A549 (cell line): Measurements from ENCODE around the gene CALN1. TPM values are rescaled to one million over a fixed set of nuclear protein-coding genes. Genes with fewer than 3 reads are reported as not detected.

ENCODE experiments used
- ATAC-seq, 2 experiments: fragments of 200-7000 bp in 1 of 2; fragments of >200 bp in 1 of 2; cut with Nextera tagmentation in 1 of 2; cut with Tn5 transposase in 1 of 2; 3 replicates each; pipeline versions ENCODE4 v1.8.0 to v1.9.1; 2018 to 2020; ENCODE audit warnings: mild to moderate bottlenecking in 1 of 2, moderate library complexity in 1 of 2
- CTCF ChIA-PET: fragments of 300-600 bp; sonication (Branson Sonifier 250); formaldehyde crosslinking; extraction: SDS; loops from one replicate; lab custom pipeline; 2021; ENCODE audit warnings: antibody characterized with exemption, inconsistent platforms; lab: Yijun Ruan, JAX
- POLR2A ChIA-PET: fragments of 350-600 bp; formaldehyde crosslinking; extraction: SDS; loops from one replicate; lab custom pipeline; 2021; ENCODE audit warnings: antibody characterized with exemption, inconsistent platforms; lab: Yijun Ruan, JAX
- DNase-seq, 2 experiments: peaks; one replicate each; pipeline versions ENCODE4 v3.0.0 to v3.0.0-alpha.2; 2011 to 2016; ENCODE audit warnings: low read depth in 1 of 2, low spot score in 1 of 2
- FAIRE-seq: peaks from 2 replicates; lab custom pipeline; 2011; peaks lifted over from hg19 to GRCh38; lab: Jason Lieb, UNC
- H3K27ac ChIP-seq, 2 experiments: fragments of >200 bp; sonication (Bioruptor Twin); formaldehyde crosslinking; 3 replicates each; pipeline ENCODE4 v1.5.1; 2016 to 2017
- H3K4me1 ChIP-seq: fragments of >200 bp; sonication (Bioruptor Twin); formaldehyde crosslinking; 3 replicates; pipeline ENCODE4 v1.6.1; 2016
- H3K4me2 ChIP-seq: fragments of >200 bp; sonication (Bioruptor Twin); formaldehyde crosslinking; 3 replicates; pipeline ENCODE4 v1.6.1; 2016
- H3K4me3 ChIP-seq: fragments of >200 bp; sonication (Bioruptor Twin); formaldehyde crosslinking; 3 replicates; pipeline ENCODE4 v1.5.1; 2016
- H3K9me3 ChIP-seq: fragments of >200 bp; sonication (Bioruptor Twin); formaldehyde crosslinking; 3 replicates; pipeline ENCODE4 v1.6.1; 2016
- BHLHE40 ChIP-seq: IDR thresholded peaks from 2 replicates; pipeline ENCODE4 v1.6.1; 2012; ENCODE audit warnings: low read depth, low read length, inconsistent platforms
- CHD4 ChIP-seq: fragments of 200-600 bp; sonication (generic); IDR thresholded peaks from 2 replicates; pipeline ENCODE4 v1.6.1; 2016; ENCODE audit warnings: antibody characterized with exemption, mild to moderate bottlenecking, borderline replicate concordance
- EHMT2 ChIP-seq: fragments of 200-600 bp; sonication (generic); IDR thresholded peaks from 2 replicates; pipeline ENCODE4 v1.6.1; 2016; ENCODE audit warnings: antibody characterized with exemption, low read depth, mild to moderate bottlenecking, moderate library complexity
- ELK1 ChIP-seq: fragments of 150-350 bp; IDR thresholded peaks from 2 replicates; pipeline ENCODE4 v1.6.1; 2014; ENCODE audit warnings: low read depth, mild to moderate bottlenecking, low read length
- EP300 ChIP-seq, 2 experiments: fragments of >200 bp; sonication (Bioruptor Twin); formaldehyde crosslinking; IDR thresholded peaks; 2 replicates in 1 of 2; 3 replicates in 1 of 2; pipeline ENCODE4 v1.6.1; 2016 to 2017
- ESRRA ChIP-seq: fragments of 150-350 bp; IDR thresholded peaks from 2 replicates; pipeline ENCODE4 v1.6.1; 2014; ENCODE audit warnings: mild to moderate bottlenecking, low read length, borderline replicate concordance
- FOSB ChIP-seq: fragments of 250-450 bp; sonication (Bioruptor Pico); IDR thresholded peaks from 2 replicates; pipeline ENCODE4 v1.5.0; 2020; ENCODE audit warnings: mild to moderate bottlenecking, moderate library complexity
- FOXS1 ChIP-seq: fragments of 250-450 bp; sonication (Bioruptor Pico); IDR thresholded peaks from 2 replicates; pipeline ENCODE4 v1.5.0; 2020; ENCODE audit warnings: mild to moderate bottlenecking, moderate library complexity
- HEYL ChIP-seq: fragments of 250-450 bp; sonication (Bioruptor Pico); IDR thresholded peaks from 2 replicates; pipeline ENCODE4 v1.8.0; 2021; ENCODE audit warnings: mild to moderate bottlenecking, moderate library complexity
- JUNB ChIP-seq: fragments of >200 bp; sonication (Bioruptor Twin); formaldehyde crosslinking; IDR thresholded peaks from 2 replicates; pipeline ENCODE4 v1.6.1; 2016
- MAFK ChIP-seq: fragments of 450-650 bp; IDR thresholded peaks from 2 replicates; pipeline ENCODE4 v1.6.1; 2014; ENCODE audit not compliant: partially characterized antibody
- MAZ ChIP-seq: fragments of 150-350 bp; IDR thresholded peaks from 2 replicates; pipeline ENCODE4 v1.6.1; 2014; ENCODE audit warnings: antibody characterized with exemption, low read depth, low read length, borderline replicate concordance
- NPAS2 ChIP-seq: fragments of 250-450 bp; sonication (Bioruptor Pico); IDR thresholded peaks from 2 replicates; pipeline ENCODE4 v1.8.0; 2022; ENCODE audit warnings: mild to moderate bottlenecking, moderate library complexity, borderline replicate concordance
- NR3C1 ChIP-seq: fragments of >200 bp; sonication (Bioruptor Twin); formaldehyde crosslinking; IDR thresholded peaks from 3 replicates; pipeline ENCODE4 v1.6.1; 2017
- PBX3 ChIP-seq: IDR thresholded peaks from 2 replicates; pipeline ENCODE4 v1.6.1; 2012
- PHF8 ChIP-seq: fragments of 200-600 bp; sonication (generic); IDR thresholded peaks from 2 replicates; pipeline ENCODE4 v1.6.1; 2016; ENCODE audit warnings: low read depth, mild to moderate bottlenecking, antibody characterized with exemption, moderate library complexity, borderline replicate concordance
- RAD21 ChIP-seq, 2 experiments: fragments of >200 bp in 1 of 2; sonication (Bioruptor Twin) in 1 of 2; formaldehyde crosslinking in 1 of 2; IDR thresholded peaks in 1 of 2; conservative IDR thresholded peaks in 1 of 2; 2 replicates in 1 of 2; 3 replicates in 1 of 2; pipeline ENCODE4 v1.6.1; 2012 to 2018; ENCODE audit warnings: inconsistent platforms in 1 of 2
- RARB ChIP-seq: fragments of 250-450 bp; sonication (Bioruptor Pico); IDR thresholded peaks from 2 replicates; pipeline ENCODE4 v1.8.0; 2021; ENCODE audit warnings: mild to moderate bottlenecking, moderate library complexity
- REST ChIP-seq: fragments of 200-600 bp; sonication (generic); IDR thresholded peaks from 2 replicates; pipeline ENCODE4 v1.6.1; 2016; ENCODE audit warnings: antibody characterized with exemption, mild to moderate bottlenecking, moderate library complexity
- RFX5 ChIP-seq: fragments of 450-650 bp; IDR thresholded peaks from 2 replicates; pipeline ENCODE4 v1.7.1; 2014; ENCODE audit warnings: antibody characterized with exemption, mild to moderate bottlenecking, moderate library complexity
- SMC3 ChIP-seq: fragments of >200 bp; sonication (Bioruptor Twin); formaldehyde crosslinking; IDR thresholded peaks from 3 replicates; pipeline ENCODE4 v1.6.1; 2018; ENCODE audit warnings: inconsistent platforms
- SREBF2 ChIP-seq: fragments of 450-650 bp; IDR thresholded peaks from 2 replicates; pipeline ENCODE4 v1.6.1; 2014; ENCODE audit warnings: mild to moderate bottlenecking, moderate library complexity
- ZSCAN20 ChIP-seq: fragments of 250-450 bp; sonication (Bioruptor Pico); IDR thresholded peaks from 2 replicates; pipeline ENCODE4 v1.8.0; 2022; ENCODE audit warnings: mild to moderate bottlenecking, moderate library complexity
- WGBS: methylation state at CpG from one replicate; pipeline ENCODE4 v1.1.6; 2017; ENCODE audit errors: missing lambda C conversion rate; 5-methylcytosine and 5-hydroxymethylcytosine counted together
- polyA plus RNA-seq, 4 experiments: library from polyadenylated mRNA; depleted of rRNA in 3 of 4; stranded (reverse); fragments of >200 nt; fragmentation: RNase III in 1 of 4; extraction: RNeasy Plus Mini Kit Qiagen cat#74134 plus additional on column Dnase treatment in 1 of 4; gene quantifications; 2 replicates in 3 of 4; 3 replicates in 1 of 4; pipeline ENCODE4 v1.2.3, GENCODE V29; 2011 to 2017

CALN1 gene
- polyA plus RNA-seq, 2 of the 4 experiments (the other 2 are of a cell fraction), result not detected

GRCh38 chr7:71770269-71770907 lies 641.8 kb downstream of the CALN1 start:
- no peaks in the 10 kb centered on the region for H3K4me1 ChIP-seq
- no peak overlapping the region for H3K4me2 ChIP-seq
- H3K9me3 ChIP-seq, result no peaks in the 10 kb centered on the region
- H3K4me3 ChIP-seq, result no peak overlapping the region
- no peak for ATAC-seq
- 23% methylated on average over 10 of the region's 11 CpGs for WGBS
- CTCF ChIA-PET, result interaction anchor here (0.7 kb wide), 1 partner anchor 551 kb away, joined by 3 read pairs; no protein-coding TSS in a partner anchor
- H3K27ac ChIP-seq, result no peak overlapping the region
- TF ChIP-seq PHF8 (no peak), FOXS1 (CRISPR knock-in tag) (no peak), NR3C1 (no peak), RARB (CRISPR knock-in tag) (no peak), MAFK (no peak), CHD4 (no peak), FOSB (CRISPR knock-in tag) (no peak), ELK1 (no peak), SREBF2 (no peak), EHMT2 (no peak), ESRRA (no peak), MAZ (no peak), ZSCAN20 (CRISPR knock-in tag) (no peak), RFX5 (no peak), RAD21 (conservative IDR thresholded peaks at IDR 0.05 in 1 of 2, IDR thresholded peaks at IDR 0.05 in 1 of 2) (no peak), SMC3 (no peak), JUNB (no peak), REST (no peak), PBX3 (no peak), EP300 (IDR thresholded peaks at IDR 0.05) (no peak)
- TF ChIP-seq, all 56 proteins: peak for 0
- FAIRE-seq (no peak), DNase-seq (no peak)
- POLR2A ChIA-PET, result no interaction called here

- ChIA-PET POLR2A (no interaction called here), CTCF (interaction anchor here (0.7 kb wide), 1 partner anchor 552 kb away, joined by 3 read pairs; no protein-coding TSS in a partner anchor)
- H3K9me3 ChIP-seq, result no peaks in the 10 kb centered on the region
- H3K4me1 ChIP-seq, result no peaks in the 10 kb centered on the region
- 43% methylated on average over 4 of the region's 4 CpGs for WGBS
- no peak for ATAC-seq
- FAIRE-seq, result no peak
- H3K27ac ChIP-seq, result no peak overlapping the region
- H3K4me2 ChIP-seq, result no peak overlapping the region
- no peak for DNase-seq
- TF ChIP-seq NPAS2 (CRISPR knock-in tag) (no peak), BHLHE40 (no peak), EP300 (IDR thresholded peaks at IDR 0.05) (no peak), MAZ (no peak), HEYL (CRISPR knock-in tag) (no peak), SMC3 (no peak)
- TF ChIP-seq, all 56 proteins: peak for 0
- H3K4me3 ChIP-seq, result no peak overlapping the region
These were observed 642.8 kb downstream of the CALN1 start for GRCh38 chr7:71769326-71769725.
